Measurements from ENCODE around the gene KAZN. TPM values are rescaled to one million over a fixed set of nuclear protein-coding genes. Genes with fewer than 3 reads are reported as not detected.

Gene KAZN
- total RNA-seq, 1 donor from 2014 or later = 1.1 TPM

GRCh38 chr1:15089258-15089992 lies 490.9 kb downstream of the KAZN start:
- intact Hi-C loops (cut with micrococcal nuclease) = no loop called here
- peaks cover 2% of the 10 kb centered on the region for H3K4me1 Mint-ChIP-seq
- DNase-seq = no peak
- H3K27me3 Mint-ChIP-seq = peaks cover 12% of the 10 kb centered on the region
- no peaks in the 10 kb centered on the region for H3K36me3 Mint-ChIP-seq (ENCODE audit: low read depth)
- H3K27ac Mint-ChIP-seq = no peak overlapping the region
- no peak overlapping the region for H3K4me3 Mint-ChIP-seq
- no peaks in the 10 kb centered on the region for H3K9me3 Mint-ChIP-seq

- Mint-ChIP-seq H3K36me3 (ENCODE audit: low read depth) (no peaks in the 10 kb centered on the region), H3K4me3 (no peak overlapping the region), H3K9me3 (no peaks in the 10 kb centered on the region), H3K4me1 (peaks cover 2% of the 10 kb centered on the region), H3K27me3 (peaks cover 12% of the 10 kb centered on the region), H3K27ac (no peak overlapping the region)
- intact Hi-C loops (cut with micrococcal nuclease) = no loop called here
- no peak for DNase-seq
Measured at GRCh38 chr1:15090373-15090772, 491.9 kb downstream of the KAZN start.

GRCh38 chr1:15094056-15094455 lies 495.6 kb downstream of the KAZN start:
- intact Hi-C loops (cut with micrococcal nuclease) = no loop called here
- DNase-seq = no peak
- no peak overlapping the region for H3K4me3 Mint-ChIP-seq
- no peaks in the 10 kb centered on the region for H3K9me3 Mint-ChIP-seq
- no peaks in the 10 kb centered on the region for H3K36me3 Mint-ChIP-seq (ENCODE audit: low read depth)
- peaks cover 13% of the 10 kb centered on the region for H3K27me3 Mint-ChIP-seq
- H3K4me1 Mint-ChIP-seq = peaks cover 2% of the 10 kb centered on the region
- no peak overlapping the region for H3K27ac Mint-ChIP-seq

GRCh38 chr1:15094719-15095495 lies 496.4 kb downstream of the KAZN start:
- Mint-ChIP-seq H3K36me3 (ENCODE audit: low read depth) (no peaks in the 10 kb centered on the region), H3K4me1 (peaks cover 2% of the 10 kb centered on the region), H3K27me3 (peaks cover 11% of the 10 kb centered on the region), H3K4me3 (no peak overlapping the region), H3K9me3 (no peaks in the 10 kb centered on the region), H3K27ac (no peak overlapping the region)
- no peak for DNase-seq
- intact Hi-C loops (cut with micrococcal nuclease) = no loop called here

GRCh38 chr1:15095496-15095875 lies 497.0 kb downstream of the KAZN start:
- H3K9me3 Mint-ChIP-seq = no peaks in the 10 kb centered on the region
- no peaks in the 10 kb centered on the region for H3K36me3 Mint-ChIP-seq (ENCODE audit: low read depth)
- no peak for DNase-seq
- no peak overlapping the region for H3K27ac Mint-ChIP-seq
- H3K4me1 Mint-ChIP-seq = peaks cover 2% of the 10 kb centered on the region
- intact Hi-C loops (cut with micrococcal nuclease) = no loop called here
- H3K27me3 Mint-ChIP-seq = peaks cover 12% of the 10 kb centered on the region
- H3K4me3 Mint-ChIP-seq = no peak overlapping the region

- DNase-seq = no peak
- no peak overlapping the region for H3K27ac Mint-ChIP-seq
- intact Hi-C loops (cut with micrococcal nuclease) = no loop called here
- H3K4me1 Mint-ChIP-seq = peaks cover 5% of the 10 kb centered on the region
- peaks cover 12% of the 10 kb centered on the region for H3K27me3 Mint-ChIP-seq
- no peak overlapping the region for H3K4me3 Mint-ChIP-seq
- no peaks in the 10 kb centered on the region for H3K9me3 Mint-ChIP-seq
- no peaks in the 10 kb centered on the region for H3K36me3 Mint-ChIP-seq (ENCODE audit: low read depth)
Measured at GRCh38 chr1:15096293-15096692, 497.8 kb downstream of the KAZN start.

GRCh38 chr1:15098176-15099125 lies 500.0 kb downstream of the KAZN start:
- Mint-ChIP-seq H3K4me1 (peaks cover 5% of the 10 kb centered on the region), H3K9me3 (no peaks in the 10 kb centered on the region), H3K36me3 (ENCODE audit: low read depth) (no peaks in the 10 kb centered on the region), H3K4me3 (no peak overlapping the region), H3K27ac (no peak overlapping the region), H3K27me3 (peaks cover 17% of the 10 kb centered on the region)
- DNase-seq = no peak
- intact Hi-C loops (cut with micrococcal nuclease) = no loop called here

GRCh38 chr1:15099441-15100120 lies 501.1 kb downstream of the KAZN start:
- peaks cover 5% of the 10 kb centered on the region for H3K4me1 Mint-ChIP-seq
- intact Hi-C loops (cut with micrococcal nuclease) = loop anchor here (10.0 kb wide), 1 partner anchor 185 kb away; no protein-coding TSS in a partner anchor
- no peak for DNase-seq
- peaks cover 17% of the 10 kb centered on the region for H3K27me3 Mint-ChIP-seq
- no peaks in the 10 kb centered on the region for H3K36me3 Mint-ChIP-seq (ENCODE audit: low read depth)
- H3K4me3 Mint-ChIP-seq = no peak overlapping the region
- no peak overlapping the region for H3K27ac Mint-ChIP-seq
- peaks cover 6% of the 10 kb centered on the region for H3K9me3 Mint-ChIP-seq

- no peaks in the 10 kb centered on the region for H3K36me3 Mint-ChIP-seq (ENCODE audit: low read depth)
- intact Hi-C loops (cut with micrococcal nuclease) = loop anchor here (10.0 kb wide), 1 partner anchor 185 kb away; no protein-coding TSS in a partner anchor
- H3K9me3 Mint-ChIP-seq = peaks cover 6% of the 10 kb centered on the region
- no peak overlapping the region for H3K4me3 Mint-ChIP-seq
- DNase-seq = peak; percentile 86
- H3K27ac Mint-ChIP-seq = no peak overlapping the region
- H3K4me1 Mint-ChIP-seq = peaks cover 5% of the 10 kb centered on the region
- H3K27me3 Mint-ChIP-seq = peaks cover 23% of the 10 kb centered on the region
Measured at GRCh38 chr1:15100121-15100879, 501.8 kb downstream of the KAZN start.

- no peaks in the 10 kb centered on the region for H3K36me3 Mint-ChIP-seq (ENCODE audit: low read depth)
- peaks cover 5% of the 10 kb centered on the region for H3K4me1 Mint-ChIP-seq
- DNase-seq = no peak
- peaks cover 25% of the 10 kb centered on the region for H3K27me3 Mint-ChIP-seq
- peaks cover 6% of the 10 kb centered on the region for H3K9me3 Mint-ChIP-seq
- H3K4me3 Mint-ChIP-seq = peak overlapping the region; percentile 41
- intact Hi-C loops (cut with micrococcal nuclease) = loop anchor here (10.0 kb wide), 1 partner anchor 186 kb away; no protein-coding TSS in a partner anchor
- H3K27ac Mint-ChIP-seq = peak overlapping the region; percentile 43
Measured at GRCh38 chr1:15100880-15101760, 502.6 kb downstream of the KAZN start.

- H3K4me1 Mint-ChIP-seq = peaks cover 5% of the 10 kb centered on the region
- H3K36me3 Mint-ChIP-seq (ENCODE audit: low read depth) = no peaks in the 10 kb centered on the region
- H3K27ac Mint-ChIP-seq = no peak overlapping the region
- peaks cover 6% of the 10 kb centered on the region for H3K9me3 Mint-ChIP-seq
- no peak overlapping the region for H3K4me3 Mint-ChIP-seq
- intact Hi-C loops (cut with micrococcal nuclease) = loop anchor here (10.0 kb wide), 1 partner anchor 187 kb away; no protein-coding TSS in a partner anchor
- H3K27me3 Mint-ChIP-seq = peaks cover 30% of the 10 kb centered on the region
- no peak for DNase-seq
Measured at GRCh38 chr1:15101801-15102200, 503.3 kb downstream of the KAZN start.

GRCh38 chr1:15102646-15103045 lies 504.2 kb downstream of the KAZN start:
- peaks cover 33% of the 10 kb centered on the region for H3K27me3 Mint-ChIP-seq
- H3K4me1 Mint-ChIP-seq = peaks cover 5% of the 10 kb centered on the region
- no peak overlapping the region for H3K4me3 Mint-ChIP-seq
- H3K36me3 Mint-ChIP-seq (ENCODE audit: low read depth) = no peaks in the 10 kb centered on the region
- intact Hi-C loops (cut with micrococcal nuclease) = loop anchor here (10.0 kb wide), 1 partner anchor 188 kb away; no protein-coding TSS in a partner anchor
- H3K9me3 Mint-ChIP-seq = peaks cover 6% of the 10 kb centered on the region
- DNase-seq = no peak
- no peak overlapping the region for H3K27ac Mint-ChIP-seq

All from activated CD4-positive, alpha-beta T cell treated with anti-CD3 and anti-CD28 coated beads, Interleukin-2, amount 10 ng/mL, durations not matched to agents 24 days and 14 days (primary cell).